PFSK-1 (cell line): ENCODE results near the gene MFN2.

ENCODE experiments used
- FOXP2 ChIP-seq: optimal IDR thresholded peaks from 2 replicates; pipeline ENCODE3; 2011; ENCODE audit warnings: borderline replicate concordance, control low read depth, inconsistent platforms; ENCODE audit not compliant: insufficient read depth; ENCODE audit errors: extremely low read length, extremely low read depth
- POLR2AphosphoS5 ChIP-seq: IDR thresholded peaks from 2 replicates; pipeline ENCODE4 v1.6.1; 2012; ENCODE audit warnings: low read depth, mild to moderate bottlenecking, control low read depth, low read length, moderate library complexity
- REST ChIP-seq, 2 experiments: IDR thresholded peaks; 2 replicates each; pipeline versions ENCODE4 v1.6.1 to v1.8.0; 2011 to 2012; ENCODE audit warnings: low read depth in 2 of 2, low read length in 2 of 2, control low read depth in 1 of 2, inconsistent platforms in 1 of 2, mild to moderate bottlenecking in 1 of 2, moderate library complexity in 1 of 2; ENCODE audit not compliant: insufficient read depth in 1 of 2
- SIN3A ChIP-seq: IDR thresholded peaks from 2 replicates; pipeline ENCODE4 v1.6.1; 2012; ENCODE audit warnings: mild to moderate bottlenecking, low read length, moderate library complexity, borderline replicate concordance; ENCODE audit not compliant: insufficient read depth
- TAF1 ChIP-seq: IDR thresholded peaks from 2 replicates; pipeline ENCODE4 v1.6.1; 2012; ENCODE audit warnings: low read length, control low read depth, borderline replicate concordance; ENCODE audit not compliant: insufficient read depth

MFN2 gene

DNA sequence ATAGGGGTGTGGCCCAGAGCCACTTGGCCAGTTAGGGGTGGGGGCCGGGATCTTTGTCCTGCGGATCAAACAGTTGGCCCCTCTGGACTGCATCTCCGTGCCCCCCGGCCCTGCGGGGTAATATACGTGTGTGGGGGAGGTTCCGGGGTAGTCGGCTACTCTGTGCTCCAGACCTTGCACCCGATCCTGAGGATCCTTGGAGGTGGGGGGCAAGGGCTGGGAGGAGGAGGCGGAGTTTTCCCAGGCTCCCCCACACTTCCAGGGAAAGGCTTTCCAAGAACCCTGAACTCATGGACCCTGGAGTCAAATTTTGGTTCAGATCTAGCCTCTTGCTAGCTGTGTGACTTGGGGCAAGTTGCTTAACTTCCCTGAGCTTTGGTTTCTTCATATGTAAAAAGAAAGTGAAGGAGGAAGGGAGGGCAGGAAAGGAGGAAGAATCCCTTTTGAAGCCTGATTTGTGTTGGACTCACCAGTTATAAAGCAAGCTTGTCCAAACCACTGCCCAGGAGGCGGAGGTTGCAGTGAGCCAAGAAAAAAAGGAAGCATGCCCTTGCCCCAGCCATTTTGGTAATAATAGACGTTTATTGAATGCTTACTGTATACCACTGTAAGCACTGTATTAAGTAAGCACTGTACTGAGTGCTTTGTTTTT is 39.7 kb downstream of the MFN2 start:
- no peak; the same call in 1 of the 2 replicates for TF ChIP-seq TAF1
- 0 out of 2 replicates have a peak, but pooled peaks have one; percentile 58 for TF ChIP-seq SIN3A

DNA sequence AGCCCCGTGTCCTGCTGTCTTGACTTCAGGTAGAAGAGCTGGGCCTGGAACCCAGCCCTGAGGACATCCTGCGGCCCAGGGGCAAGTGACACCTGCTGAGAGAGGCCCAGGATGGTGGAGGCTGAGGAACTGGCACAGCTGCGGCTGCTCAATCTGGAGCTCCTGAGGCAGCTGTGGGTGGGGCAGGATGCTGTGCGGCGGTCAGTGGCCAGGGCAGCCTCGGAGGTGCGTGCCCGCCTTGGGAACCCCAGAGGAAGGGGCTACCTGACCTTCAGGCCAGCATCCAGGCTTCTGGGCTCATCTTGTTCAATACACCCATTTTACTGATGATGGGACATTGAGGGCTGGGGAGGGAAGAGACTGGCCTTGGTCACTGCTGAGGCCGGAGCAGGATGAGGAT is 41.4 kb downstream of the MFN2 start:
- TF ChIP-seq REST (IDR thresholded peaks at IDR 0.05; ENCODE audit: insufficient read depth in 1 of 2, low read depth in 2 of 2, low read length in 2 of 2) (no peak), FOXP2 (no peak), SIN3A (no peak), TAF1 (no peak), POLR2AphosphoS5 (no peak)

GRCh38 chr1:12022036-12022435 is 41.8 kb downstream of the MFN2 start:
- TF ChIP-seq SIN3A (no peak), FOXP2 (no peak), REST (IDR thresholded peaks at IDR 0.05; ENCODE audit: insufficient read depth in 1 of 2, low read depth in 2 of 2, low read length in 2 of 2) (no peak), TAF1 (no peak), POLR2AphosphoS5 (no peak)

- TF ChIP-seq SIN3A (no peak), REST (IDR thresholded peaks at IDR 0.05; ENCODE audit: insufficient read depth in 1 of 2, low read depth in 2 of 2, low read length in 2 of 2) (no peak), TAF1 (no peak), POLR2AphosphoS5 (no peak), FOXP2 (no peak)
Observed at GRCh38 chr1:12026586-12026985, 46.3 kb downstream of the MFN2 start.

DNA sequence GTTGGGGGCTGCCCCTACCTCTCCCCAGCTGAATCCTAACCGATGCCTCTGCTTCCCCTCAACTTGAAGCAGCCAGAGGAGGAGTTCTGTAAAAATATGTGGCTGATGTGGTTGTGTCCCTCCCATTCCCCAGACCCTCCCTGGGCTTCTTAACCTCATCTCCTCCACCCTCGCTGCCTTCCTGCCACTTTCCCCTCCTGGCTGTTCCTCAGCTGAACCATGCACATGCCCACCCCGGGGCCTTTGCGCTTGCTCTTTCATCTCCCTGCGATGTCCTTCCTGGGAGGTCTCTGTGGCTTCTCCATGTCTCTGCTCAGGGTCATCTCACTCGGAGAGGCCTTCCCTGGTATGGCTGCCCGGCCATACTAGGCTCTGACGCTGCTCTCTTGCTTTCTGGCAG is 48.0 kb downstream of the MFN2 start:
- TF ChIP-seq POLR2AphosphoS5 (no peak), SIN3A (no peak), REST (IDR thresholded peaks at IDR 0.05; ENCODE audit: insufficient read depth in 1 of 2, low read depth in 2 of 2, low read length in 2 of 2) (no peak), FOXP2 (no peak), TAF1 (no peak)
